ENCODE data around the gene TRIM38.
"Not testable (repeated sequence)": the region's sequence is repeated elsewhere in the genome, so short reads cannot be mapped to it uniquely, and the experiment has no call there.

TRIM38 gene

DNA sequence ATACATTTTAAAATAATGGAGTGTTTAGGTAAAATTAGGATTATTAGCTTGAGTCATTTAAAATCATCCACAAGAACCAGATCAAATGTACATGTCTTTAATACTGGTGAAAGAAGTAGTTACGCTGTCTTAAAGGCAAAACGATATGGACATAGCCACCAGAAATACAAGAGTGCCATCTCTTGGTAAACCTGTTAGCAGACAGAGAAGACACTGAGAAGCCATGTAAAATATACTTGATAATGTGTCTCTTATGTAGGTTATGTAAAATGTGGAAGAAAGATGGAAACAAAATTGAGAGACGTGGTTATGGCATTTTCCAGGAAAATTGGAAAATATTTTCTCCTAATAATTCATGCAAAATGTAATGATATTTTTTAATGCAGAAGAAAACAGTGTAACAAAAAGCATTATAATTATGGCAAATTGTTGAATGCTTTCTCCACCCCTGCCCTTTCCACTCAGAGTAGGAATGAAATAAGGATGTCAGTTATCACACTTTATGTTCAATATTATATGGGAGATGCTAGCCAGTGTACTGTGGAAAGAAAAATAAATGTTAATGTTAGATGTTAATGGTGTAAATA, 19.9 kb upstream of the TRIM38 start:
- peak; percentile 48 for DNase-seq

GRCh38 chr6:25943887-25944286, 18.7 kb upstream of the TRIM38 start:
- DNase-seq = no peak

GRCh38 chr6:25944688-25945574, 17.7 kb upstream of the TRIM38 start:
- DNase-seq = no peak

DNA sequence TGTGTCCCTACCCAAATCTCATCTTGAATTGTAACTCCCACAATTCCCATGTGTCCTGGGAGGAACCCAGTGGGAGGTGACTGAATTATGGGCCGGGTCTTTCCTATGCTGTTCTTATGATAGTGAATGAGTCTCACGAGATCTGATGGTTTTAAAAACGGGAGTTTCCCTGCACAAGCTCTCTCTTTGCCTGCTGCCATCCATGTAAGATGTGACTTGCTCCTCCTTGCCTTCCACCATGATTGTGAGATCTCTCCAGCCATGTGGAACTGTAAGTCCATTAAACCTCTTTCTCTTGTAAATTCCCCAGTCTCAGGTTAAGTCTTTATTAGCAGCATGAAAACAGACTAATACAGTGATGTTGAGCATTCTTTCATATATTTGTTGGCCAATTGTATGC, 16.9 kb upstream of the TRIM38 start:
- not testable (repeated sequence) for DNase-seq

GRCh38 chr6:25946631-25947030, 16.0 kb upstream of the TRIM38 start:
- DNase-seq = no peak

DNA sequence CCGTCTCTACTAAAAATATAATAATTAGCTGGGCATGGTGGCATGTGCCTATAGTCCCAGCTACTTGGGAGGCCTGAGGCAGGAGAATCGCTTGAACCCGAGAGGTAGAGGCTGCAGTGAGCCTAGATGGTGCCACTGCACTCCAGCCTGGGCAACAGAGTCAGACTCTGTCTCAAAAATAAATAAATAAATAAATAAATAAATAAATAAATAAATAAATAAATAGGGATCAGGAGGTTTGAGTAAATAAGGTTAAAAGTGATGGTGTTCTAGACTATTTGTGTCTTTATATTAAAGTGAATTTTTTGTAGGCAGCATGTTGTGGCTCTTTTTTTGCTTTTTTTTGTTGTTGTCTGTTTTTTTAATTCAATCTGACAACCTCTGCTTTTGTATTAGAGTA, 15.1 kb upstream of the TRIM38 start:
- not testable (repeated sequence) for DNase-seq

- no peak for DNase-seq
Measured at GRCh38 chr6:25949695-25950094, 12.9 kb upstream of the TRIM38 start.

- no peak for DNase-seq
Measured at GRCh38 chr6:25950297-25950696, 12.3 kb upstream of the TRIM38 start.

DNA sequence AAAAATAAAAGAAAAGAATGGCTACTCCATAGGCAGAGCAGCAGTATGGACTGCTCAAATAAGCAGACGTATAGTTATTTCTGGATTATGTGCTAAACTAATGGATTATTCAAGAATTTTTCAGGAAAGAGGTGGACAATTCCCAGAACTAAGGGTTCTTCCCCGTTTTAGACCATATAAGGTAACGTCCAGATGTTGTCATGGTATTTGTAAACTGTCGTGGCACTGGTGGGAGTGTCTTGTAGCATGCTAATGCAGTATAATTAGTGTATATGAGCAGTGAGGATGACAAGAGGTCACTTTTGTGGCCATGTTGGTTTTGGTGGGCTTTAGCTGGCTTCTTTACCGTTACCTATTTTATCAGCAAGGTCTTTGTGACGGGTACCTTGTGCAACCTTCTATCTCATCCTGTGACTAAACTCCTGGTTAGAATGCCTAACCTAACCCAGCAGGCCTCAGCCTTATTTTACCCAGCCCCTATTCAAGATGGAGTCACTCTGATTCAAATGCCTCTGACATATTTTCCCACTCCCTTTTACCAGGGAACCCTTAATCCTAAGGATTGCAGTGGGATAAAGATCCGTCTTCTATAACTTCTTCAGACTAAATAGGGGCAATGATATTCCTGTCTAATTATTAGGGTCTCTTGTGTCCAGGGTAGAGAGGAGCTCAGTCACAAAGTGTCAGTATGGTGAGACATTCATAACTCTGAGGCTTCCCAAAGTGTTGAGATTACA, 11.1 kb upstream of the TRIM38 start:
- DNase-seq = no peak

DNA sequence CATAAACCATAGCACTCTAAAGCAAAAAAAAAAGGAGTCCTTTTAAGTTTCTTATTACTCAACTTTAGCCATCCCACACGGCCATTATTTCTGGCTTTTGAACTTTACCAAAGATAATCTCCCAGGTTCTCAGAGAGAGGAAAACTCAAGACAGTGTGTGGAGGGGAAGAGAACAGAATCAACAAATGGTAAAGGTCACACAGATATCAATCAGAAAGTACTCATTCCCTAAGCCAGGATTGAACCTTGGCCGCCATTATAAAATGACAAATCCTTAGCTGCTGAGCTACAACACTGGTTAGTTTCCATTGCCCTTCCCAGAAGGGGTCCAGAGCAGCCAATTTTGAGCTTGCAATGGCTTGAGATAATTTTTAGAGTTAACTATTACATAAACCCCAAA, 10.1 kb upstream of the TRIM38 start:
- no peak for DNase-seq

- DNase-seq = no peak
Measured at GRCh38 chr6:25953733-25954132, 8.9 kb upstream of the TRIM38 start.

GRCh38 chr6:25954756-25955155, 7.8 kb upstream of the TRIM38 start:
- DNase-seq = no peak

GRCh38 chr6:25956226-25956625, 6.4 kb upstream of the TRIM38 start:
- DNase-seq = no peak

- DNase-seq = no peak
Measured at GRCh38 chr6:25958700-25959162, 3.9 kb upstream of the TRIM38 start.

GRCh38 chr6:25959890-25960536, 2.6 kb upstream of the TRIM38 start:
- DNase-seq = no peak

DNA sequence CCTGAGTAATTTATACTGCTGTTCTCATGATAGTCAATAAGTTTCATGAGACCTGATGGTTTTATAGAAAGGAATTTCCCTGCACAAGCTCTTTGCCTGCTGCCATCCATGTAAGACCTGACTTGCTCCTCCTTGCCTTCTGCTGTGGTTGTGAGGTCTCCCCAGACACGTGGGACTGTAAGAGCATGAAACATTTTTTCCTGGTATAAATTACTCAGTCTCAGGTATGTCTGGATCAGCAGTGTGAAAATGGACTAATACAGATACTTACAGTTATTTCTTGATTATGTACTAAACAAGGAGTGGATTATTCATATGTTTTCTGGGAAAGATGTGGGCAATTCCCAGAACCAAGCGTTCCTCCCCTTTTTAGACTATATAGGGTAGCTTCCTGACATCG, 1.9 kb upstream of the TRIM38 start:
- DNase-seq = no peak

DNA sequence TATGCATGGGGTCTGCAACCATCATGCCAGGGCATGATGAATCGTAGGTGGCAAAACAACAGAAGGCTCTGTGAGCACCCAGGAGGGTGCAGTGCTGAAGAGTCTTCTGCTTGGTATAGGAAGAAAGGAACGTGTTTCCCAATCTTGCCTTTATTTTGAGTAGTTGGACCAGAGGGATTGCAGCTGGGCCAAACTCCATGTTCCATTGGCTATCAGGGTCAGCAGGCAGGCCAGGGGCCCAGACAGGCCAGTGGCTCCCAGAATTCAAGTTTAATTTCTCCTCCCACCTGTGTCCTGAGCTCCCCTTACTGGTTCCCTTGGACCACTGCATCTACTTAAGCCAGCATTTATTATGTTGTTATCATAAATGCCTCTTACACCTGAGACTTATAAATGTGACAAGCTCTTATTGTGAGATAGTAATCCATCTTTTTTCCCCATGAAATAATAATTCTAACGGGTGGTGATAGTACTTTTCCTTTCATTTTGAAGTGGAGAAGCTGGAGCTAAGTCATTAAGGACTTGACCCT, 918 bp upstream of the TRIM38 start:
- no peak for DNase-seq

GRCh38 chr6:25963426-25964123, 973 bp downstream of the TRIM38 start:
- DNase-seq = peak; percentile 95

- DNase-seq = no peak
Measured at GRCh38 chr6:25965058-25965457, 2.5 kb downstream of the TRIM38 start.

GRCh38 chr6:25966711-25967110, 4.1 kb downstream of the TRIM38 start:
- no peak for DNase-seq

DNA sequence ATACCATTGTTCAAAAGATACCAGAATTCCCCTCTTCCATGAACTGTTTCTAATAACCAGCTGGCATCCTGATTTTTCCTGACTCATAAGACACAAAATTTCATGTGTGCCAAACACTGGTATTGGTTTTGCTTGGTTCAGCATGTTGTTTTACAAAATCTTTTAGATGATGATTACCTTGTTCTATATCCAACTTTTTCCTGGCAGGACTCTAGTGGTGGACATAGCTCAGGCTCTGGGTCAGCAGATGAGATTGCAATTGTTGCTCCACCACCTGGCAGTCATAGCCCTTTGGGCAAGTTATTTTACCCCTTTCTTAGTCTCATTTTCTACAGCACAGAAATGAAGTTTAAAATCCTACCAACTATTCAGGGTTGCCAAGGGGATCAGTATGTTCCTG, 6.2 kb downstream of the TRIM38 start:
- no peak for DNase-seq

DNA sequence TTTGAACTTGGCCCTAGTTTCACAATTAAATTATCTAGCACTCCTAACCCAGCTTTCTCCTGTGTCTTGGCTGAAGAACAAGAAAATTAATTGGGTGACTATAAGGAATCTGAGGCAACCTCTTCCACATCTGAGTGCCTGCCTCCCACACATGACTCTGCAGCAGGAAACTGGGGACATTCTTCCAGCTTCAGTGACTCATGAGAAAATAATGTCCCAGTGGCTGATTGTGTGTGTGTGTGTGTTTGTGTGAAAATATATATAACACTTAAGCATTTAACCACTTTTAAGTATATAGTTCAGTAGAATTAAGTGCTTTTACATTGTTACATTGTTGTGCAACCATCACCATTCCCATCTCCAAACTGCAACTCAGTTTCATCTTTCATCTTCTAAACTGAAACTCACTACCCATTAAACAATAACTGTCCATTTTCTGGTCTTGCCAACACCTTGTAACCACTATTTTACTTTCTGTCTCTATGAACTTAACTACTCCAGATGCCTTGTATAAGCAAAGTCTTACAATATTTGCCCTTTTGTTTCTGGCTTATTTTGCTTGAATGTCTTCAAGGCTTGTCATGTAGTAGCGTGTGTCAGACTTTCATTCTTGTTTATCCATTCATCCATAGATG, 8.7 kb downstream of the TRIM38 start:
- DNase-seq = no peak

Measured in NCI-H748 treated with DMSO at 0.1 percent for 48 hours (cell line).